ENCODE measurements around the gene USF3.

DNA sequence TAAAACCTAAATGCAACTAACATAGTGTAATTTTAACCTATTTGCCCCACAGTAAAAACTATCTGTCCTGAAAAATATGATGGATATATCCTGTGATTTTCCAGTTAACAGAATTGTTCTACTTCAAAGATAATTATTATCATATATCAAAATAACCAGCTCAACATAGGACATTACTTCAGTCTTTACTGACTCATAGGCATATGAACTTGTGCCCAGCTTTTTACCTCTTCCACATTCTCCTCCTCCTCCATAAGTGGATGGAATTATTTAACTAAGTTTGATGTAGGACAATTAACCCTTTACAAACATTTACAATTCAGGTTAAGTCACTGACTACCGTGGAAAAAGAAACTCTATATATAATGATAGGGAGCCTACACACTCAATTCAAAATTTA lies 22.9 kb upstream of the USF3 start:
- TF ChIP-seq POLR2AphosphoS5 (IDR thresholded peaks at IDR 0.05; ENCODE audit: borderline replicate concordance, low read depth, low read length) (no peak), EZH2 (IDR thresholded peaks at IDR 0.05) (no peak)

Data from SK-N-MC (cell line).